PC-9 (cell line): ENCODE results near the gene CCNE1. TPM values are rescaled to one million over a fixed set of nuclear protein-coding genes. Genes with fewer than 3 reads are reported as not detected.

Source experiments
- BruUV-seq: library from RNA; stranded (reverse); fragments of 400-500 nt; replicated peaks from 2 replicates; lab custom pipeline; 2021; lab: Mats Ljungman, UMichigan
- CTCF ChIA-PET: fragments of 300-600 bp; sonication (Branson Sonifier 250); formaldehyde crosslinking; loops from one replicate; lab custom pipeline; 2022; ENCODE audit warnings: antibody characterized with exemption; lab: Charles Lee
- POLR2A ChIA-PET: fragments of 300-600 bp; sonication (Branson Sonifier 250); formaldehyde crosslinking; loops from one replicate; lab custom pipeline; 2022; ENCODE audit warnings: antibody characterized with exemption; ENCODE audit not compliant: unreplicated experiment; lab: Charles Lee
- DNase-seq, 2 experiments: peaks; one replicate each; pipeline versions ENCODE4 v3.0.0 to v3.0.0-alpha.2; 2015 to 2022; ENCODE audit warnings: mixed read lengths in 1 of 2
- H2AFZ ChIP-seq: fragments of 200-600 bp; sonication (generic); 2 replicates; pipeline ENCODE4 v1.8.1; 2017; ENCODE audit warnings: antibody characterized with exemption
- H3F3A ChIP-seq: fragments of 200-600 bp; sonication (generic); 2 replicates; pipeline ENCODE4 v1.8.1; 2017; ENCODE audit warnings: antibody characterized with exemption, mild to moderate bottlenecking, low read depth; ENCODE audit not compliant: insufficient read depth
- H3K27ac ChIP-seq: fragments of 200-600 bp; sonication (generic); 2 replicates; pipeline ENCODE4 v1.6.1; 2016; ENCODE audit warnings: mixed run types
- H3K27me3 ChIP-seq: fragments of 200-600 bp; sonication (generic); 2 replicates; pipeline ENCODE4 v1.6.1; 2016; ENCODE audit warnings: low read depth, mixed run types; ENCODE audit not compliant: insufficient read depth
- H3K36me3 ChIP-seq: fragments of 200-600 bp; sonication (generic); 2 replicates; pipeline ENCODE4 v1.6.1; 2016; ENCODE audit warnings: low read depth, mixed run types
- H3K4me1 ChIP-seq: fragments of 200-600 bp; sonication (generic); replicated peaks from 2 replicates; pipeline ENCODE4 v1.6.1; 2016; ENCODE audit warnings: mixed run types; ENCODE audit not compliant: insufficient read depth
- H3K4me2 ChIP-seq: fragments of 200-600 bp; sonication (generic); 2 replicates; pipeline ENCODE4 v1.6.1; 2017; ENCODE audit warnings: mixed run types
- H3K4me3 ChIP-seq: fragments of 200-600 bp; sonication (generic); 2 replicates; pipeline ENCODE4 v1.6.1; 2016; ENCODE audit warnings: mixed run types
- H3K79me2 ChIP-seq: fragments of 200-600 bp; sonication (generic); 2 replicates; pipeline ENCODE4 v1.6.1; 2017; ENCODE audit warnings: low read depth, mixed run types
- H3K9me2 ChIP-seq: fragments of 200-600 bp; sonication (generic); 2 replicates; pipeline ENCODE4 v1.8.1; 2017; ENCODE audit warnings: mild to moderate bottlenecking; ENCODE audit not compliant: insufficient read depth
- H3K9me3 ChIP-seq: fragments of 200-600 bp; sonication (generic); 2 replicates; pipeline ENCODE4 v1.8.1; 2016; ENCODE audit warnings: low read depth; ENCODE audit not compliant: insufficient read depth
- H4K20me1 ChIP-seq: fragments of 200-600 bp; sonication (generic); 2 replicates; pipeline ENCODE4 v1.8.1; 2017; ENCODE audit not compliant: insufficient read depth
- CTCF ChIP-seq: fragments of 200-600 bp; sonication (generic); conservative IDR thresholded peaks from 2 replicates; pipeline ENCODE4 v1.6.1; 2017; ENCODE audit warnings: mixed run types, antibody characterized with exemption, mild to moderate bottlenecking, moderate library complexity
- EZH2 ChIP-seq: fragments of 200-600 bp; sonication (generic); IDR thresholded peaks from 2 replicates; pipeline ENCODE4 v1.8.0; 2017; ENCODE audit warnings: antibody characterized with exemption, low read depth
- intact Hi-C: fragments of 100-400 bp; cut with micrococcal nuclease; formaldehyde crosslinking; loops from one replicate; pipeline ENCODE4 v1.10.0; 2022; ENCODE audit not compliant: unreplicated experiment
- total RNA-seq: library from RNA; stranded (reverse); gene quantifications from 2 replicates; pipeline ENCODE4 v1.2.3, GENCODE V29; 2021

Gene CCNE1
- total RNA-seq, 1 experiment from 2014 or later: 10.6 TPM

- Histone ChIP-seq H3K4me2 (no peak overlapping the region), H3K36me3 (no peaks in the 10 kb centered on the region), H3K4me3 (no peak overlapping the region), H3K9me2 (no peaks in the 10 kb centered on the region), H3F3A (peaks cover 3% of the 10 kb centered on the region; the same call in 1 of the 2 replicates), H2AFZ (no peak overlapping the region), H3K27ac (no peak overlapping the region), H3K4me1 (no peaks in the 10 kb centered on the region), H4K20me1 (no peaks in the 10 kb centered on the region), H3K27me3 (peaks cover 20% of the 10 kb centered on the region), H3K79me2 (no peaks in the 10 kb centered on the region), H3K9me3 (no peaks in the 10 kb centered on the region)
- no TSS peak for BruUV-seq
- ChIA-PET POLR2A (no interaction called here), CTCF (no interaction called here)
- intact Hi-C loops: no loop called here
- TF ChIP-seq EZH2 (no peak), CTCF (no peak)
- DNase-seq: no peak
These were observed 45.7 kb upstream of the CCNE1 start for GRCh38 chr19:29766100-29766499.

GRCh38 chr19:29767039-29767735 lies 44.6 kb upstream of the CCNE1 start:
- H3K27ac ChIP-seq: no peak overlapping the region
- H3K79me2 ChIP-seq: no peaks in the 10 kb centered on the region
- no peaks in the 10 kb centered on the region for H3K4me1 ChIP-seq
- H3F3A ChIP-seq: peaks cover 3% of the 10 kb centered on the region; the same call in 1 of the 2 replicates
- peaks cover 16% of the 10 kb centered on the region; the same call in 1 of the 2 replicates for H3K27me3 ChIP-seq
- H2AFZ ChIP-seq: no peak overlapping the region
- ChIA-PET POLR2A (interaction anchor here (0.6 kb wide), 1 partner anchor 13 kb away, joined by 3 read pairs; no protein-coding TSS in a partner anchor), CTCF (no interaction called here)
- H3K4me2 ChIP-seq: no peak overlapping the region
- intact Hi-C loops: no loop called here
- TF ChIP-seq EZH2 (no peak), CTCF (no peak)
- no peak overlapping the region for H3K4me3 ChIP-seq
- H3K9me3 ChIP-seq: no peaks in the 10 kb centered on the region
- H3K36me3 ChIP-seq: no peaks in the 10 kb centered on the region
- no peak for DNase-seq
- H4K20me1 ChIP-seq: no peaks in the 10 kb centered on the region
- no peaks in the 10 kb centered on the region for H3K9me2 ChIP-seq
- no TSS peak for BruUV-seq

GRCh38 chr19:29768166-29768565 lies 43.6 kb upstream of the CCNE1 start:
- no TSS peak for BruUV-seq
- CTCF ChIA-PET: no interaction called here
- Histone ChIP-seq H3K9me3 (no peaks in the 10 kb centered on the region), H3K27ac (no peak overlapping the region), H3K4me2 (no peak overlapping the region), H3K79me2 (no peaks in the 10 kb centered on the region), H2AFZ (no peak overlapping the region), H3F3A (peaks cover 3% of the 10 kb centered on the region; the same call in 1 of the 2 replicates), H3K9me2 (no peaks in the 10 kb centered on the region), H3K36me3 (no peaks in the 10 kb centered on the region), H3K4me3 (no peak overlapping the region), H3K4me1 (no peaks in the 10 kb centered on the region), H3K27me3 (peaks cover 10% of the 10 kb centered on the region; the same call in 1 of the 2 replicates), H4K20me1 (no peaks in the 10 kb centered on the region)
- TF ChIP-seq CTCF (no peak), EZH2 (no peak)
- POLR2A ChIA-PET: interaction anchor here (0.6 kb wide), 1 partner anchor 12 kb away, joined by 3 read pairs; no protein-coding TSS in a partner anchor
- intact Hi-C loops: no loop called here
- no peak for DNase-seq
